ENCODE measurements around the gene CATSPERB. TPM values are rescaled to one million over a fixed set of nuclear protein-coding genes. Genes with fewer than 3 reads are reported as not detected.
"Not testable (repeated sequence)": the region's sequence is repeated elsewhere in the genome, so short reads cannot be mapped to it uniquely, and the experiment has no call there.

The CATSPERB gene
- total and polyA plus RNA-seq, 3 experiments from 2014 or later, result 0.20 to 1.2 (median 1.1) TPM

- peaks cover 9 to 11% of the 10 kb centered on the region in 2 donors for H3K27me3 Mint-ChIP-seq
- peaks cover 0 to 8% (median 0%) of the 10 kb centered on the region in 3 donors for H3K36me3 Mint-ChIP-seq
- no peaks in the 10 kb centered on the region for H3K36me3 ChIP-seq (ENCODE audit: insufficient read depth, low read length)
- ChIA-PET POLR2A (no interaction called here), CTCF (no interaction called here)
- H3K27ac ChIP-seq (ENCODE audit: low read depth, low read length), result no peak overlapping the region
- no peaks in the 10 kb centered on the region for H3K4me1 ChIP-seq (ENCODE audit: insufficient read depth, low read length)
- no peaks in the 10 kb centered on the region for H3K9me3 ChIP-seq (ENCODE audit: low read length)
- H3K27ac Mint-ChIP-seq, result no peak overlapping the region
- H3K27me3 ChIP-seq (ENCODE audit: insufficient read depth, low read length, poor library complexity, severe bottlenecking), result no peaks in the 10 kb centered on the region
- no peaks in the 10 kb centered on the region for H3K4me1 Mint-ChIP-seq
- H3K4me3 Mint-ChIP-seq, result no peak overlapping the region
- H3K9me3 Mint-ChIP-seq, result peaks cover 0 to 4% (median 4%) of the 10 kb centered on the region in 5 donors
- DNase-seq, result no peak
- H3K4me3 ChIP-seq (ENCODE audit: low read length), result no peak overlapping the region
These were observed 183.8 kb downstream of the CATSPERB start for GRCh38 chr14:91548108-91548507.

DNA sequence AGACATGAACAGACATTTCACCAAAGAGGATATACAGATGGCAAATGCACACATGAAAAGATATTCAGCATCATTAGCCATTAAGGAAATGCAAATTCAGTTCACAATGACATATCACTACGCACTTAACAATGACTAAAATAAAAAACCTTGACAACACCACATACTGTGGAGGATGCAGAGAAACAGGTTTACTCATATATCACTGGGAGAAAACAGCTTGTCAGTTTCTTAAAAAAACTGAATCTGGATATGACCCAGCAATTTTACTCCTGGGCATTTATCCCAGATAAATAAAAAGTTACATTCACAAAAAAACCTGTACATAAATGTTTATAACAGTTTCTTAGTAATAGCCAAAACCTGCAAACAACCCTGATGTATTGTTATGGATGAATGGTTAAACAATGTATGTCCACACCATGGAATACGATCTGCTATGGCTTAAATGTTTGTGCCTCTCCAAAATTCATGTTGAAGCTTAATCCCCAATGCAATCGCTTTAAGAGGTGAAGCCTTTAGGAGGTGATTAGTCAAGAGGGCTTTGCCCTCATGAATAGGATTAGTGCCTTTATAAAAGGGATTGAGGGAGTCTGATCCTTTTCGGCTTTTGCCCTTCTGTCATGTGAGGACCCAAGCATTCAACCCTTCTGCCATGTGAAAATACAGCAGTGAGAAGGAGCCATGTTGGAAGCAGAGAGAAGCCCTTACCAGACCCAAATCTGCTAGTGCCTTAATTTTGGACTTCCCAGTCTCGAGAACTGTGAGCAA is 185.8 kb downstream of the CATSPERB start:
- Mint-ChIP-seq H3K27ac (no peak overlapping the region), H3K4me3 (no peak overlapping the region), H3K4me1 (no peaks in the 10 kb centered on the region), H3K27me3 (peaks cover 11 to 14% of the 10 kb centered on the region in 2 donors), H3K36me3 (peaks cover 0 to 22% (median 1%) of the 10 kb centered on the region in 3 donors), H3K9me3 (peaks cover 13 to 19% (median 19%) of the 10 kb centered on the region in 5 donors)
- no peaks in the 10 kb centered on the region for H3K27me3 ChIP-seq (ENCODE audit: insufficient read depth, low read length, poor library complexity, severe bottlenecking)
- no peak overlapping the region for H3K27ac ChIP-seq (ENCODE audit: low read depth, low read length)
- DNase-seq, result no peak
- no peaks in the 10 kb centered on the region for H3K36me3 ChIP-seq (ENCODE audit: insufficient read depth, low read length)
- ChIA-PET POLR2A (no interaction called here), CTCF (no interaction called here)
- no peaks in the 10 kb centered on the region for H3K9me3 ChIP-seq (ENCODE audit: low read length)
- no peaks in the 10 kb centered on the region for H3K4me1 ChIP-seq (ENCODE audit: insufficient read depth, low read length)
- H3K4me3 ChIP-seq (ENCODE audit: low read length), result no peak overlapping the region

- no peaks in the 10 kb centered on the region for H3K4me1 ChIP-seq (ENCODE audit: insufficient read depth, low read length)
- H3K36me3 ChIP-seq (ENCODE audit: insufficient read depth, low read length), result no peaks in the 10 kb centered on the region
- ChIA-PET POLR2A (no interaction called here), CTCF (no interaction called here)
- Mint-ChIP-seq H3K4me3 (no peak overlapping the region), H3K4me1 (no peaks in the 10 kb centered on the region), H3K27ac (no peak overlapping the region), H3K36me3 (peaks cover 3 to 30% (median 4%) of the 10 kb centered on the region in 3 donors), H3K9me3 (peaks cover 19 to 28% (median 26%) of the 10 kb centered on the region in 5 donors), H3K27me3 (peaks cover 11 to 14% of the 10 kb centered on the region in 2 donors)
- H3K27ac ChIP-seq (ENCODE audit: low read depth, low read length), result no peak overlapping the region
- DNase-seq, result no peak
- H3K9me3 ChIP-seq (ENCODE audit: low read length), result no peaks in the 10 kb centered on the region
- no peak overlapping the region for H3K4me3 ChIP-seq (ENCODE audit: low read length)
- H3K27me3 ChIP-seq (ENCODE audit: insufficient read depth, low read length, poor library complexity, severe bottlenecking), result no peaks in the 10 kb centered on the region
These were observed 186.7 kb downstream of the CATSPERB start for GRCh38 chr14:91545204-91545603.

DNA sequence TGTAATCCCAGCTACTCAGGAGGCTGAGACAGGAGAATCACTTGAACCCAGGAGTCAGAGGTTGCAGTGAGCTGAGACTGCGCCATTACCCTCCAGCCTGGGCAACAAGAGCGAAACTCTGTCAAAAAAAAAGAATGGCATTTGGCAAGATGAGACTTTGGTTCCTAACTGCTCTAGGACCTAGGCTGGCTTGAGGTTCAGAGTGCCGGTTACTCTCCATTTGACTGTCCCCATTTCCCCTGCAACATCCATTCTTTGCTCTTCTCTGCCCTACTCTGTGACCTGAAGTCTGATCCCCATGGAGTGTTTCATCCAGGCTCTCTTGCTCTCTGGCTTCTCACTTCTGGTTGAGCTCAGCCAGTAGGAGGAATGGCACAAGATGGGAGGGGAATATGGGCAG is 195.6 kb downstream of the CATSPERB start:
- Mint-ChIP-seq H3K9me3 (peaks cover 10 to 26% (median 22%) of the 10 kb centered on the region in 5 donors), H3K36me3 (peaks cover 6 to 31% (median 6%) of the 10 kb centered on the region in 3 donors), H3K4me1 (no peaks in the 10 kb centered on the region), H3K4me3 (no peak overlapping the region), H3K27me3 (peaks cover 3 to 25% of the 10 kb centered on the region in 2 donors), H3K27ac (no peak overlapping the region)
- H3K27me3 ChIP-seq (ENCODE audit: insufficient read depth, low read length, poor library complexity, severe bottlenecking), result no peaks in the 10 kb centered on the region
- H3K4me3 ChIP-seq (ENCODE audit: low read length), result no peak overlapping the region
- ChIA-PET CTCF (no interaction called here), POLR2A (no interaction called here)
- H3K27ac ChIP-seq (ENCODE audit: low read depth, low read length), result no peak overlapping the region
- no peaks in the 10 kb centered on the region for H3K36me3 ChIP-seq (ENCODE audit: insufficient read depth, low read length)
- H3K4me1 ChIP-seq (ENCODE audit: insufficient read depth, low read length), result no peaks in the 10 kb centered on the region
- no peak for DNase-seq
- H3K9me3 ChIP-seq (ENCODE audit: low read length), result no peaks in the 10 kb centered on the region

GRCh38 chr14:91534059-91534458 is 197.8 kb downstream of the CATSPERB start:
- POLR2A ChIA-PET; H3K4me3 Mint-ChIP-seq; H3K4me1 Mint-ChIP-seq; H3K4me3 ChIP-seq (ENCODE audit: low read length); DNase-seq; CTCF ChIA-PET; H3K4me1 ChIP-seq (ENCODE audit: insufficient read depth, low read length); H3K9me3 ChIP-seq (ENCODE audit: low read length); H3K27me3 ChIP-seq (ENCODE audit: insufficient read depth, low read length, poor library complexity, severe bottlenecking); H3K27ac Mint-ChIP-seq; H3K27ac ChIP-seq (ENCODE audit: low read depth, low read length); H3K36me3 ChIP-seq (ENCODE audit: insufficient read depth, low read length); H3K9me3 Mint-ChIP-seq: not testable (repeated sequence)
- Mint-ChIP-seq H3K36me3 (peaks cover 0 to 13% (median 4%) of the 10 kb centered on the region in 3 donors), H3K27me3 (peaks cover 1 to 33% of the 10 kb centered on the region in 2 donors)

GRCh38 chr14:91533623-91534022 is 198.3 kb downstream of the CATSPERB start:
- Mint-ChIP-seq H3K36me3 (peaks cover 0 to 9% (median 4%) of the 10 kb centered on the region in 3 donors), H3K27me3 (peaks cover 1 to 33% of the 10 kb centered on the region in 2 donors), H3K4me3 (no peak overlapping the region), H3K9me3 (peaks cover 0 to 5% (median 2%) of the 10 kb centered on the region in 5 donors), H3K27ac (no peak overlapping the region), H3K4me1 (no peaks in the 10 kb centered on the region)
- Histone ChIP-seq H3K36me3 (ENCODE audit: insufficient read depth, low read length) (no peaks in the 10 kb centered on the region), H3K27ac (ENCODE audit: low read depth, low read length) (no peak overlapping the region), H3K4me3 (ENCODE audit: low read length) (no peak overlapping the region), H3K27me3 (ENCODE audit: insufficient read depth, low read length, poor library complexity, severe bottlenecking) (no peaks in the 10 kb centered on the region), H3K4me1 (ENCODE audit: insufficient read depth, low read length) (no peaks in the 10 kb centered on the region), H3K9me3 (ENCODE audit: low read length) (no peaks in the 10 kb centered on the region)
- POLR2A ChIA-PET, result no interaction called here
- DNase-seq, result no peak
- CTCF ChIA-PET, result no interaction called here

Other genes with a start within 250 kb of the CATSPERB start
- gene PPP4R3A, start 221.8 kb downstream of the CATSPERB start, total RNA-seq, result 100 to 1,000 TPM; 158 to 159 TPM
- gene PPP4R3A, start 221.8 kb downstream of the CATSPERB start, polyA plus RNA-seq, result 139 TPM
- gene TC2N, start 135.4 kb upstream of the CATSPERB start, total RNA-seq, result 10 to 100 TPM; 43.1 to 45.2 TPM
- 228 TPM for gene TC2N, start 135.4 kb upstream of the CATSPERB start, polyA plus RNA-seq
- under 1 TPM; 0.82 to 0.96 TPM for gene FBLN5, start 215.6 kb upstream of the CATSPERB start, total RNA-seq
- 12.1 TPM for gene FBLN5, start 215.6 kb upstream of the CATSPERB start, polyA plus RNA-seq